ENCODE measurements around the gene SLC4A7. TPM values are rescaled to one million over a fixed set of nuclear protein-coding genes. Genes with fewer than 3 reads are reported as not detected.
"Not testable (repeated sequence)": the region's sequence is repeated elsewhere in the genome, so short reads cannot be mapped to it uniquely, and the experiment has no call there.

SLC4A7 gene
- total RNA-seq, 1 experiment from 2014 or later, result 101 TPM

DNA sequence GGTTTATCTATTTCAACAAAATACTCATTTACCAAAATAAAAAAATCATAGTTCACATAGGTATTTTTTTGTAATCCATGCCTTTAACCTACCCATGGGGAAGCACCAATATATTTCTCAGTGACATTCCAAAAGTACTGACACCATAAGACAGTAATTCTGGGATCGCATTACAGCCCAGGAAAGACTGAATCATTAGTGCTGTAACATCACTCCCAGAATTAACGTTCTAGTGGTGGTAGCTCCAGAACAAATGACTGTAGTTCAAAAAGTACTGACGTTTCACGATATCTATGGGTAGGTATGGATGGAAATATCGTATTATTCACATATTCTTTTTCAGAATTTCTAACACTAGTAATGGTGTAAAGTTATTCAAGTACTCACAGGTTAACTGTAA is 60.7 kb downstream of the SLC4A7 start:
- H3K36me3 ChIP-seq (ENCODE audit: insufficient read depth, low read length), result peaks cover 46% of the 10 kb centered on the region

DNA sequence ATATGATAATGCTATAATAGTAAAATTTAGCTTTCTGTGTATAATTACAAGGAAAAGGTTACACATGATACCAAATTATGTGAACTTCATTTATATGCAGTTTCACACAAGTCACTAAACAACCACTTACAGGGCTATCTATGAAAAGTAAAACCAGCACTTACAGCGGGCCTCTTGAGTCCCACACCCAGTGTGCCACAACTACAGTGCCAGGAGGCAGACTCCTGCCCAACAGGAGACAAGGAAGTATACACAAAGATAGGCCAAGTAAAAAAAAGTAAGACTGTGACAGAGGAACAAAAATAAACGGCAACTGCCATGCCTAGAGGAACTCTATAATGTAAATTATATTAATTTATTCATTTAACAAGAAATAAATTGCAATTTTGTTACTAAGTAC is 61.6 kb downstream of the SLC4A7 start:
- no peaks in the 10 kb centered on the region for H4K20me1 ChIP-seq (ENCODE audit: insufficient read depth, low read depth, low read length)
- no peak overlapping the region for H3K9ac ChIP-seq (ENCODE audit: low read length)
- no peak for DNase-seq
- peaks cover 21% of the 10 kb centered on the region for H3K79me2 ChIP-seq (ENCODE audit: low read length)
- no peak overlapping the region for H3K4me3 ChIP-seq (ENCODE audit: low read length)
- no peaks in the 10 kb centered on the region for H3K27me3 ChIP-seq (ENCODE audit: low read length)
- H3K9me3 ChIP-seq (ENCODE audit: low read length), result no peaks in the 10 kb centered on the region
- no peak overlapping the region for H2AFZ ChIP-seq (ENCODE audit: low read length)
- no peak overlapping the region for H3K27ac ChIP-seq (ENCODE audit: low read length)
- H3K9me2 ChIP-seq (replicated peaks; ENCODE audit: insufficient read depth, low read length), result no peaks in the 10 kb centered on the region
- peaks cover 49% of the 10 kb centered on the region for H3K36me3 ChIP-seq (ENCODE audit: insufficient read depth, low read length)
- H3K4me1 ChIP-seq (ENCODE audit: low read length), result no peaks in the 10 kb centered on the region
- no peak overlapping the region for H3K4me2 ChIP-seq (ENCODE audit: low read depth, low read length, poor library complexity, severe bottlenecking)

More for the DNA sequence above, 60.7 kb downstream of the SLC4A7 start:
- Histone ChIP-seq H3K4me3 (ENCODE audit: low read length) (no peak overlapping the region), H3K9ac (ENCODE audit: low read length) (no peak overlapping the region), H3K27ac (ENCODE audit: low read length) (no peak overlapping the region), H4K20me1 (ENCODE audit: insufficient read depth, low read depth, low read length) (no peaks in the 10 kb centered on the region), H3K9me3 (ENCODE audit: low read length) (no peaks in the 10 kb centered on the region), H3K4me1 (ENCODE audit: low read length) (no peaks in the 10 kb centered on the region), H3K4me2 (ENCODE audit: low read depth, low read length, poor library complexity, severe bottlenecking) (no peak overlapping the region), H3K9me2 (replicated peaks; ENCODE audit: insufficient read depth, low read length) (no peaks in the 10 kb centered on the region), H3K79me2 (ENCODE audit: low read length) (peaks cover 21% of the 10 kb centered on the region), H3K27me3 (ENCODE audit: low read length) (no peaks in the 10 kb centered on the region), H2AFZ (ENCODE audit: low read length) (no peak overlapping the region)
- no peak for DNase-seq

DNA sequence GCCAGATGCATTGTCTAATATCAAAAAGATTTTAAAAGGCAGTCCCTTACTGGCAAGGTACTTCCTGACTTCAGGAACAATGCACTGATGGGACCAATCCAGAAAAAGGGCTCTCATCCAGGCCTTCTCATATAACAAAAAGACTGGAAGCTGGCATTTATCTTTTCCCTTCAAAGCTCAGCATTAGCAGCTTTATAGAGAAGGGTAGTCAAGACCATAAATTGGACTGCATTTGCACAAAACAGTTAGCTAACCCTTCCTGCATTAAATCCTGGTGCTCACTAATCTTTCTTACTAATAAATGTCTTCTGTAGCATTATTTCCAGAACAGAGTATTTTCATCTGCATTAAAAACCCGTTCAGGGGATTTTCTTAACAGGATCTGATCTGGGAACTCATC is 69.0 kb downstream of the SLC4A7 start:
- H3K9ac ChIP-seq (ENCODE audit: low read length), result no peak overlapping the region
- H3K4me3 ChIP-seq (ENCODE audit: low read length), result no peak overlapping the region
- no peak overlapping the region for H2AFZ ChIP-seq (ENCODE audit: low read length)
- no peaks in the 10 kb centered on the region for H3K27me3 ChIP-seq (ENCODE audit: low read length)
- H4K20me1 ChIP-seq (ENCODE audit: insufficient read depth, low read depth, low read length), result no peaks in the 10 kb centered on the region
- DNase-seq, result no peak
- H3K9me2 ChIP-seq (replicated peaks; ENCODE audit: insufficient read depth, low read length), result no peaks in the 10 kb centered on the region
- peaks cover 57% of the 10 kb centered on the region; the same call in 1 of the 2 replicates for H3K36me3 ChIP-seq (ENCODE audit: insufficient read depth, low read length)
- peaks cover 3% of the 10 kb centered on the region; the same call in 1 of the 2 replicates for H3K4me1 ChIP-seq (ENCODE audit: low read length)
- H3K4me2 ChIP-seq (ENCODE audit: low read depth, low read length, poor library complexity, severe bottlenecking), result no peak overlapping the region
- no peak overlapping the region for H3K27ac ChIP-seq (ENCODE audit: low read length)
- no peaks in the 10 kb centered on the region for H3K9me3 ChIP-seq (ENCODE audit: low read length)
- H3K79me2 ChIP-seq (ENCODE audit: low read length), result peaks cover 60% of the 10 kb centered on the region

DNA sequence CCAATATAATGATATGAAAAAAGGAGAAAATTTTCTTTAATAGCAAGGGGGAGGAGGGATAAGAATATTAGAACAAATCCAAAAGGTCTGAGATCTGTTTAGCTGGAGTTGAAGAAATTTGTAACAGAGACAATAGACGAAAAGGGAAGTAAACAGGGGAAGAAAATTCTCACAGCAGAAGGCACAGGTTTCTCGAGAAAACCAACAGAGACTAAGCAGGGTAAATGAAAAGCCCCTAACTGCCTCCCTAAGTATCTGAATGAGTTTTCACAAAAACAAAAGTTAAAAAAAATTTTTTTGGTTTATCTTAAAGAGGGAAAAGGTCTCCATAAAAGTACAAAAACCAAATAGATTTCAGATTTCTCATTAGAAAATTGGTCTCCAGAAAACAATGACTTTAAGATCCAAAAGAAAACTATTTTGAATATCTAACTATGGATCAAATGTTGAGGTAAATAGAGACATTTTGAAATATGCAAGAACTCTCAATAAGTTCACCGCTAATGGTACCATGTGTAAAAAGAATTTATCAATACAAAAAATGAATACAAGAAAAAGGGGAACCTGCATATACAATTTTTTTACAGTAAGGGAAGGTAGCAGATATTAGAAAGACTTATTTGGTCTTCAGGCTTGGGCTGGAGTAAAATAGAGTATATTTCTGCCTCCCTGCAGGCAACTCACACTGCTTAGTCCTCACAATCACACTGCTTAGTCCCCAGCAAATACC is 91.1 kb downstream of the SLC4A7 start:
- H3K27ac ChIP-seq (ENCODE audit: low read length), result no peak overlapping the region
- peaks cover 49% of the 10 kb centered on the region; the same call in 1 of the 2 replicates for H3K36me3 ChIP-seq (ENCODE audit: insufficient read depth, low read length)
- DNase-seq, result no peak

DNA sequence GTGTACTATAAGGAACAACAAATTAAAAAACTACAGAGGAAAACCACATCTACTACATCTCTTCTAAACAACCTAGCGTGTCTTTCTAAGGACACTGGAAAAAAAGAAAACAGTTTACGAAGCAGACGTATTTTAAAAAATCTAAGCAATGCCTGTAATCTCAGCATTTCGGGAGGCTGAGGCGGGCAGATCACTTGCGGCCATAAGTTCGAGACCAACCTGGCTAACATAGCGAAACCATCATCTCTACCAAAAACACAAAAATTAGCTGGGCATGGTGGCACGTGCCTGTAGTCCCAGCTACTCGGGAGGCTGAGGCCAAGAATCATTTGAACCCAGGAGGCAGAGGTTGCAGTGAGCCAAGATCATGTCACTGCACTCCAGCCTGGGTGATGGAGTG is 91.8 kb downstream of the SLC4A7 start:
- not testable (repeated sequence) for H3K9me3 ChIP-seq (ENCODE audit: low read length); H3K27me3 ChIP-seq (ENCODE audit: low read length); H3K4me1 ChIP-seq (ENCODE audit: low read length); H3K4me3 ChIP-seq (ENCODE audit: low read length); H3K9ac ChIP-seq (ENCODE audit: low read length); H3K9me2 ChIP-seq (replicated peaks; ENCODE audit: insufficient read depth, low read length); H2AFZ ChIP-seq (ENCODE audit: low read length); H3K27ac ChIP-seq (ENCODE audit: low read length); H3K4me2 ChIP-seq (ENCODE audit: low read depth, low read length, poor library complexity, severe bottlenecking); H4K20me1 ChIP-seq (ENCODE audit: insufficient read depth, low read depth, low read length); DNase-seq
- H3K79me2 ChIP-seq (ENCODE audit: low read length), result peaks cover 15% of the 10 kb centered on the region
- peaks cover 49% of the 10 kb centered on the region; the same call in 1 of the 2 replicates for H3K36me3 ChIP-seq (ENCODE audit: insufficient read depth, low read length)

More for the DNA sequence above, 91.1 kb downstream of the SLC4A7 start:
- no peaks in the 10 kb centered on the region for H3K4me1 ChIP-seq (ENCODE audit: low read length)
- H3K9me3 ChIP-seq (ENCODE audit: low read length), result no peaks in the 10 kb centered on the region
- H3K9ac ChIP-seq (ENCODE audit: low read length), result no peak overlapping the region
- no peak overlapping the region for H2AFZ ChIP-seq (ENCODE audit: low read length)
- H3K9me2 ChIP-seq (replicated peaks; ENCODE audit: insufficient read depth, low read length), result no peaks in the 10 kb centered on the region
- no peaks in the 10 kb centered on the region for H3K27me3 ChIP-seq (ENCODE audit: low read length)
- peaks cover 12% of the 10 kb centered on the region for H3K79me2 ChIP-seq (ENCODE audit: low read length)
- no peaks in the 10 kb centered on the region for H4K20me1 ChIP-seq (ENCODE audit: insufficient read depth, low read depth, low read length)
- H3K4me3 ChIP-seq (ENCODE audit: low read length), result no peak overlapping the region
- no peak overlapping the region for H3K4me2 ChIP-seq (ENCODE audit: low read depth, low read length, poor library complexity, severe bottlenecking)

- no peak overlapping the region for H3K9ac ChIP-seq (ENCODE audit: low read length)
- H3K79me2 ChIP-seq (ENCODE audit: low read length), result peaks cover 15% of the 10 kb centered on the region
- DNase-seq, result no peak
- H4K20me1 ChIP-seq (ENCODE audit: insufficient read depth, low read depth, low read length), result no peaks in the 10 kb centered on the region
- no peak overlapping the region for H2AFZ ChIP-seq (ENCODE audit: low read length)
- no peaks in the 10 kb centered on the region for H3K27me3 ChIP-seq (ENCODE audit: low read length)
- H3K27ac ChIP-seq (ENCODE audit: low read length), result no peak overlapping the region
- no peak overlapping the region for H3K4me3 ChIP-seq (ENCODE audit: low read length)
- H3K4me1 ChIP-seq (ENCODE audit: low read length), result no peaks in the 10 kb centered on the region
- peaks cover 53% of the 10 kb centered on the region; the same call in 1 of the 2 replicates for H3K36me3 ChIP-seq (ENCODE audit: insufficient read depth, low read length)
- no peaks in the 10 kb centered on the region for H3K9me2 ChIP-seq (replicated peaks; ENCODE audit: insufficient read depth, low read length)
- no peak overlapping the region for H3K4me2 ChIP-seq (ENCODE audit: low read depth, low read length, poor library complexity, severe bottlenecking)
- H3K9me3 ChIP-seq (ENCODE audit: low read length), result no peaks in the 10 kb centered on the region
Observed at GRCh38 chr3:27391796-27392195, 92.4 kb downstream of the SLC4A7 start.

DNA sequence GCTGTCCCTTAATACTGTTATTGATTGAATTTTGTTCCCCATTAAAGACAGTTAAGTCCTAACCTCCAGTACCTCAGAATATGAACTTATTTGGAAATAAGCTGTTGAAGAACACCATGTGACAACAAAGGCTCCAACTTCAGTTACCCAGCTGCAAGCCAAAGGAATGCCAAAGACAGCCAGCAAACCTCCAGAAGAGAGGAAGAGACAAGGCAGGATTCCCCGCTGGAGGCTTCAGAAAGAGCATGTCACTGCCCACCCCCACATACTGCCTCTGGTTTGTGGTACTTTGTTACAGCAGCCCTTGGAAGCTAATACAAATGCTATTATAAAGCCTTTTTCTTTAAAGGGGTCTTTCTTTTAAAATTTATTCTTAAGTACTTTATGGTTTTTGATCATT is 96.6 kb downstream of the SLC4A7 start:
- H3K9ac ChIP-seq (ENCODE audit: low read length), result no peak overlapping the region
- no peaks in the 10 kb centered on the region for H3K27me3 ChIP-seq (ENCODE audit: low read length)
- H3K4me2 ChIP-seq (ENCODE audit: low read depth, low read length, poor library complexity, severe bottlenecking), result no peak overlapping the region
- H3K9me2 ChIP-seq (replicated peaks; ENCODE audit: insufficient read depth, low read length), result no peaks in the 10 kb centered on the region
- H3K9me3 ChIP-seq (ENCODE audit: low read length), result no peaks in the 10 kb centered on the region
- peaks cover 72% of the 10 kb centered on the region for H3K36me3 ChIP-seq (ENCODE audit: insufficient read depth, low read length)
- no peak overlapping the region for H3K27ac ChIP-seq (ENCODE audit: low read length)
- no peak for DNase-seq
- H3K79me2 ChIP-seq (ENCODE audit: low read length), result peaks cover 16% of the 10 kb centered on the region; the same call in 1 of the 2 replicates
- H2AFZ ChIP-seq (ENCODE audit: low read length), result no peak overlapping the region
- H3K4me1 ChIP-seq (ENCODE audit: low read length), result no peaks in the 10 kb centered on the region
- H3K4me3 ChIP-seq (ENCODE audit: low read length), result no peak overlapping the region
- no peaks in the 10 kb centered on the region for H4K20me1 ChIP-seq (ENCODE audit: insufficient read depth, low read depth, low read length)

GRCh38 chr3:27385504-27385903 is 98.7 kb downstream of the SLC4A7 start:
- Histone ChIP-seq H4K20me1 (ENCODE audit: insufficient read depth, low read depth, low read length) (no peaks in the 10 kb centered on the region), H3K27ac (ENCODE audit: low read length) (no peak overlapping the region), H3K9ac (ENCODE audit: low read length) (no peak overlapping the region), H3K4me1 (ENCODE audit: low read length) (no peaks in the 10 kb centered on the region), H3K9me3 (ENCODE audit: low read length) (no peaks in the 10 kb centered on the region), H3K9me2 (replicated peaks; ENCODE audit: insufficient read depth, low read length) (no peaks in the 10 kb centered on the region), H3K27me3 (ENCODE audit: low read length) (no peaks in the 10 kb centered on the region), H3K79me2 (ENCODE audit: low read length) (peaks cover 14% of the 10 kb centered on the region; the same call in 1 of the 2 replicates), H2AFZ (ENCODE audit: low read length) (no peak overlapping the region), H3K4me2 (ENCODE audit: low read depth, low read length, poor library complexity, severe bottlenecking) (no peak overlapping the region), H3K4me3 (ENCODE audit: low read length) (no peak overlapping the region), H3K36me3 (ENCODE audit: insufficient read depth, low read length) (peaks cover 73% of the 10 kb centered on the region)
- DNase-seq, result no peak

Measured in Karpas-422 (cell line).